Lower leg skin (tissue), 4 donors: ENCODE measurements around the gene EIF2S2. TPM values are rescaled to one million over a fixed set of nuclear protein-coding genes. Genes with fewer than 3 reads are reported as not detected.

Experiments
- DNase-seq, 2 donors: peaks; one replicate each; pipeline ENCODE4 v3.0.0-alpha.2; 2019; ENCODE audit warnings: low spot score in 2 of 2
- H3K4me3 ChIP-seq: fragments of 200-600 bp; sonication (generic); 2 replicates; pipeline ENCODE4 v1.5.1; 2017; ENCODE audit warnings: mild to moderate bottlenecking, low read depth; ENCODE audit not compliant: poor library complexity, severe bottlenecking
- CTCF ChIP-seq, 3 donors: fragments of 450-650 bp; IDR thresholded peaks; one replicate each; pipeline ENCODE4 v1.5.1; 2016; ENCODE audit warnings: antibody characterized with exemption in 3 of 3, mild to moderate bottlenecking in 3 of 3, moderate library complexity in 2 of 3
- POLR2A ChIP-seq, 2 donors: fragments of 450-650 bp; IDR thresholded peaks; one replicate each; pipeline ENCODE4 v1.6.1; 2016 to 2017; ENCODE audit warnings: antibody characterized with exemption in 2 of 2, mild to moderate bottlenecking in 1 of 2, moderate library complexity in 1 of 2
- WGBS, 2 donors: methylation state at CpG; one replicate each; pipeline ENCODE4 v1.1.5; 2018; 5-methylcytosine and 5-hydroxymethylcytosine counted together
- intact Hi-C: fragments of 100-400 bp; cut with DNase I; formaldehyde crosslinking; loops from one replicate; pipeline ENCODE4 v1.15.0; 2023; ENCODE audit warnings: low total_unique reads
- total RNA-seq, 4 donors: library from RNA; depleted of rRNA; stranded (reverse); fragments of >200 nt; gene quantifications; one replicate each; pipeline ENCODE4 v1.1.0, GENCODE V29; 2016

EIF2S2 gene
- total RNA-seq, 4 donors from 2014 or later: 28.7 to 46.9 (median 41.7) TPM

GRCh38 chr20:34093895-34094294 lies 18.1 kb downstream of the EIF2S2 start:
- no peak for DNase-seq
- intact Hi-C loops: no loop called here
- no peak overlapping the region for H3K4me3 ChIP-seq
- WGBS, 2 donors: 94% methylated on average over 2 of the region's 2 CpGs
- TF ChIP-seq CTCF (IDR thresholded peaks at IDR 0.05) (no peak), POLR2A (IDR thresholded peaks at IDR 0.05) (no peak)

GRCh38 chr20:34091637-34092200 lies 20.3 kb downstream of the EIF2S2 start:
- no peak for TF ChIP-seq CTCF (IDR thresholded peaks at IDR 0.05)
- TF ChIP-seq POLR2A (IDR thresholded peaks at IDR 0.05): no peak
- no peak for DNase-seq
- intact Hi-C loops: no loop called here
- H3K4me3 ChIP-seq: no peak overlapping the region
- 83 to 95% methylated on average over 6 of the region's 6 CpGs for WGBS, 2 donors

- H3K4me3 ChIP-seq: no peak overlapping the region
- TF ChIP-seq POLR2A (IDR thresholded peaks at IDR 0.05): no peak
- TF ChIP-seq CTCF (IDR thresholded peaks at IDR 0.05): no peak
- no peak for DNase-seq
- 100% methylated on average over 2 of the region's 2 CpGs for WGBS, 2 donors
- intact Hi-C loops: no loop called here
Measured at GRCh38 chr20:34090645-34091044, 21.4 kb downstream of the EIF2S2 start.

GRCh38 chr20:34089655-34090345 lies 22.2 kb downstream of the EIF2S2 start:
- DNase-seq: peak in 1 of 2 donors; percentile 68

GRCh38 chr20:34089175-34089479 lies 22.9 kb downstream of the EIF2S2 start:
- no peak overlapping the region for H3K4me3 ChIP-seq
- intact Hi-C loops: no loop called here
- DNase-seq: no peak
- WGBS, 2 donors: 87 to 90% methylated on average over 5 of the region's 5 CpGs
- TF ChIP-seq POLR2A (IDR thresholded peaks at IDR 0.05) (no peak), CTCF (IDR thresholded peaks at IDR 0.05) (no peak)

More at GRCh38 chr20:34089655-34090345, 22.2 kb downstream of the EIF2S2 start:
- TF ChIP-seq POLR2A (IDR thresholded peaks at IDR 0.05) (no peak), CTCF (IDR thresholded peaks at IDR 0.05) (no peak)
- 57 to 58% methylated on average over 13 of the region's 13 CpGs for WGBS, 2 donors
- intact Hi-C loops: no loop called here
- no peak overlapping the region for H3K4me3 ChIP-seq
